HG02938 (cell line): ENCODE results near the gene PGRMC1.
"Not testable (repeated sequence)": the region's sequence is repeated elsewhere in the genome, so short reads cannot be mapped to it uniquely, and the experiment has no call there.

Source experiments
- ATAC-seq: cut with Tn5 transposase; IDR thresholded peaks from one replicate; pipeline ENCODE4 v1.9.1; 2021; ENCODE audit warnings: mild to moderate bottlenecking, moderate library complexity; ENCODE audit not compliant: unreplicated experiment

The PGRMC1 gene

DNA sequence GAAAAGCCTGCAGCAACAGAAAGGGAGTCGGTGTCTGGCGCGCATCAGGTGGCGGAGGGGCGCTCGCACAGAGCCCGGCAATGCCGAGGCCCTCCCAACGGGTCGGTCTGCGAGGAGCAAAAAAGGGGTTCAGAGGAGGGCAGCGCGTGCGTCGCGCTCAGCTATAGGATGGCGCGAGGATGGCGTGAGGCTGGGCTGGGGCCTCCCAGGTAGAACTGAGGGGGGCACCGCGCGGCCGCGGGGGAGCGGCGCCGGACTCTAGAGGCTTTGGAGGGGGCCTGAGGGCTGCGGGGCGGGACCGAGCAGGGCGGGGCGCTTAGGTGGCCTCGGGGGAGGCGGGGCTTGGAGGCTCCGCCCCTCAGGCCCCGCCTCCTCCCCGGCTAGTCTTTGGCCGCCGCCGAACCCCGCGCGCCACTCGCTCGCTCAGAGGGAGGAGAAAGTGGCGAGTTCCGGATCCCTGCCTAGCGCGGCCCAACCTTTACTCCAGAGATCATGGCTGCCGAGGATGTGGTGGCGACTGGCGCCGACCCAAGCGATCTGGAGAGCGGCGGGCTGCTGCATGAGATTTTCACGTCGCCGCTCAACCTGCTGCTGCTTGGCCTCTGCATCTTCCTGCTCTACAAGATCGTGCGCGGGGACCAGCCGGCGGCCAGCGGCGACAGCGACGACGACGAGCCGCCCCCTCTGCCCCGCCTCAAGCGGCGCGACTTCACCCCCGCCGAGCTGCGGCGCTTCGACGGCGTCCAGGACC lies at the start of gene PGRMC1:
Gene PGRMC1 (plus strand): TSS at position 414 of the 751 bp plus-strand sequence. CDS start 79 bp downstream, at position 493.
- ATAC-seq, result peak; percentile 87

DNA sequence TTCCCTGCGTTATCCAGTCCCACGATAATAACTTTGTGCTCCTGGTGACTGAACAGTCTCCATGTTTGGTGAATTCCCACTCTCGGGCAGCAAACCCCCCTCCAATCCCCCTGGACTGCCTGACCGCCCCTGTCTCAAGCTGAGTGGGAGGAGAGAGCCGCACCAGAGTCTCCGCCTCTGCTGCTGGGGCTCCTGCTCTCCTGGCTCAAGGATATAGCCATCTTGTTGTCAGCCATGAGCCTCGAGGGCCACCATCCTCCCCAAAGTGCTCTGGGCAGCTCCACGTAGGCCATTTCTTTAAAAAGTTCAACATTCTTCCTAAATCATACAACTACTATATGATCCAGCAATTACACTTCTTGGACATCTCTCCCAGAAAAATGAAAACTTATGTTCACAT lies 49.3 kb upstream of the PGRMC1 start:
- no peak for ATAC-seq

- ATAC-seq, result no peak
Measured at GRCh38 chrX:119187298-119187697, 48.8 kb upstream of the PGRMC1 start.

DNA sequence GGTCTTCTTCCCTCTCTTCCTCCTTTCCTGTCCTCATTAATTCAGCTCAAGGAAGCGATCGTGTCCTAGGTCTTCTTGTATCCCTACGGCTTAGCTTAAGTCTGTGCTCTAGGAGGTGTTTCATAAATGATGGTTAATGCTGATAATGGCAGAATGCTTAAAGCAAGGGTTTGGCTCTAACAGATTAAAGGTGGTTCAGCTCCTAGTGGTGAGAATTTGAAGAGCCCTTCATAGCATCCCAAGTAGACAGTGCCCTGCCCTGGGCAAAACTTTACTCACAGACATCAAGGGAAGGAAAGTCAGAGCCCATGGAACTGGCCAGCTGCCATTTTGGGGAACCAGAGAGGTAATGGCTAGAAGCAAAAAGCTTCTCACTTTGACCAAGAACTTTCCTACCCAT lies 47.0 kb upstream of the PGRMC1 start:
- ATAC-seq, result no peak

GRCh38 chrX:119189595-119189994 lies 46.5 kb upstream of the PGRMC1 start:
- ATAC-seq, result no peak

- ATAC-seq, result no peak
Measured at GRCh38 chrX:119190091-119190681, 45.9 kb upstream of the PGRMC1 start.

DNA sequence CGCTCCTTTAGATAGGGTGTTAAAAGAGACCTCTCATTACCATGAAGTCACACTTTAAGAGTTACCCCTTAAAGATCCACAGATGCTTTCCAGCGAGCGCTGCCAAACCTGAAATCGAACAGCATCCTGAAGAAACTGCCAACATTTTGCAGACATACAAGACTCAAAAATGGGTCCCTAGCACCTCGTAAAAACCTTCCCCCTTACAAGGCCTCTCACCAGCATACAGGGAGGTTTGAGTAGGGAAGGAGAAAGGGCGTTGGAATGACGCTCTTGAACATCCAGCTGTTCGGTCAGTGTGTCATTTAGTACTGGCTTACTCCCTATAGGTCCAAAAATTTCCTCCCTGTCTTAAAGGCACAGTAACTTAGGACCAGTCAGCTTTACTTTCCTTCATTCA lies 45.3 kb upstream of the PGRMC1 start:
- ATAC-seq, result no peak

DNA sequence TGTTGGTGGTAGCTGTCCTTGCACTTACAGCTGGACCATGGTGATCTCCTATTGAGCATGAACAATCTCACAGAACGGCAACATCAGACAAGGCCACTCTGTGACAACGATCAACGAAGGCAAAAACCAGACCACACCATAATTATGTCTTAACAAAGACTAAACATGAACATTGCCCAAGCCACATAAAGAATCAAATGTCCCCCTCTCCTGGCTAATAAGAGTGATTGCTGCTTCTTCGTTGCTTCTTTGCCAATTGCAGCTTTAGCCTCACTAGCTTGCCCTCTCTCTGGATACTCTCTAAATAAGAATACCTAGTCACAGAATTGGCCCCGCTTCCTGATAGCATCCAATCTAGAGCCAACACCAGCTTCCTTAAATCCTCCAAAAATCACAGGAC lies 41.5 kb upstream of the PGRMC1 start:
- ATAC-seq, result no peak

- no peak for ATAC-seq
Measured at GRCh38 chrX:119201570-119201969, 34.5 kb upstream of the PGRMC1 start.

- ATAC-seq, result no peak
Measured at GRCh38 chrX:119206203-119206602, 29.9 kb upstream of the PGRMC1 start.

DNA sequence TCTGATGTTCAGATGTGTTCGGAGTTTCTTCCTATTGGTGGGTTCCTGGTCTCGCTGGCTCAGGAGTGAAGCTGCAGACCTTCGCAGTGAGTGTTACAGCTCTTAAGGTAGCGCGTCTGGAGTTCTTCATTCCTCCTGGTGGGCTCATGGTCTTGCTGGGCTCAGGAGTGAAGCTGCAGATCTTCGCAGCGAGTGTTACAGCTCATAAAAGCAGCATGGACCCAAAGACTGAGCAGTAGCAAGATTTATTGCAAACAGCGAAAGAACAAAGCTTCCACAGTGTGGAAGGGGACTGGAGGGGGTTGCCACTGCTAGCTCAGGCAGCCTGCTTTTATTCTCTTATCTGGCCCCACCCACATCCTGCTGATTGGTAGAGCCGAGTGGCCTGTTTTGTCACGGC lies 28.6 kb upstream of the PGRMC1 start:
- not testable (repeated sequence) for ATAC-seq

GRCh38 chrX:119208401-119209057 lies 27.6 kb upstream of the PGRMC1 start:
- no peak for ATAC-seq

DNA sequence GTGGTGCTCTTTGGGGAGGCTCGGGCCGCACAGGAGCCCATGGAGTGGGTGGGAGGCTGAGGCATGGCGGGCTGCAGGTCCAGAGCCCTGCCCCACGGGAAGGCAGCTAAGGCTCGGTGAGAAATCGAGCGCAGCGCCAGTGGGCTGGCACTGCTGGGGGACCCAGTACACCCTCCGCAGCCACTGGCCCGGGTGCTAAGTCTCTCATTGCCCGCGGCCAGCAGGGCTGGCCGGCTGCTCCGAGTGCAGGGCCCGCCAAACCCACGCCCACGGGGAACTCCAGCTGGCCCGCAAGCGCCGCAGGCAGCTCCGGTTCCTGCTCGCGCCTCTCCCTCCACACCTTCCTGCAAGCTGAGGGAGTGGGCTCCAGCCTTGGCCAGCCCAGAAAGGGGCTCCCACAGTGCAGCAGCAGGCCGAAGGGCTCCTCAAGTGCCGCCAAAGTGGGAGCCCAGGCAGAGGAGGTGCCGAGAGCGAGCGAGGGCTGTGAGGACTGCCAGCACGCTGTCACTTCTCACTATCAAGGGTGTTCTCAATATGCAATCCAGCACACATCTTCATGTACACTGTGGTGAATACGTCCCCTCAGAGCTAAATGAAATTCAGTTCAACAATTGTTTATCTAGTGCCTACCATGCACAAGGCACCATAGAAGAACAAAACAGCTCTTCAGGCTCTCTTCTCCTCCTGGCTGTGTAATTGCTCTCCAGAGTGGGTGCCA lies 25.0 kb upstream of the PGRMC1 start:
- not testable (repeated sequence) for ATAC-seq

DNA sequence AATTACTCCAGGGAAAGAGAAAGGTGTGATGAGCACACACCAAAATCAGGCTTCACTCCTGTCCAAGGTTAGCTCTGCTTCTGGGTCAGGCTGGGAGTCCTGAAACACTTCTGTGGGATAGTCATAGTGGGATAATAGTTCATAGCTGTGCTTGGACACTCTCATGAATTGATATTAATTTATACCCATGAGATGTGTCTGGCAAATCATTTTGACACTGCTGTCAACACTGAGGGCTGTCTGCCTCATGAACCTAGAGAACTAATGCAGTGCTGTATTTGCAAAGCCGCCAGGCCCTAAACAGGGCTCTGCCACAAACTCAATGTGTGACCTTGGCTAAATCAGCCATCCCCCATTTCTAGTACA lies 24.5 kb upstream of the PGRMC1 start:
- no peak for ATAC-seq

DNA sequence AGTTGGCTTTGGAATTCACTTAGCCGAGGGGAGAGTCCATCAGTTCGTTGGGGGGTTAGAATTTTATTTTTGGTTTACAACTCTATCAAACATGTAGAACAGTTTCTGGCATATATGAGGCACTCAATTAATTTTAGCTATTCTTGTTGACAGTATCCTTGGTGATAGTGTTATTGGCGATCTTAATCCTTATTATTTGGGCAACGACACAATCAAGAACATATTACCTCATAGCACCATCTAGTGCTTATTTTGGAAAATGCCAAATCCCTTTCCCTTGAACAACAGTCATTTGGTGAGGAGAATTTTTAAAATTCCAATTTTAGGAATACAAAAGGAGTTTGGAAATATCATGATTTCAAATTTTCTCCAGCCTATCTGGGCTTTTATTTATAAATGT lies 17.9 kb upstream of the PGRMC1 start:
- ATAC-seq, result no peak

DNA sequence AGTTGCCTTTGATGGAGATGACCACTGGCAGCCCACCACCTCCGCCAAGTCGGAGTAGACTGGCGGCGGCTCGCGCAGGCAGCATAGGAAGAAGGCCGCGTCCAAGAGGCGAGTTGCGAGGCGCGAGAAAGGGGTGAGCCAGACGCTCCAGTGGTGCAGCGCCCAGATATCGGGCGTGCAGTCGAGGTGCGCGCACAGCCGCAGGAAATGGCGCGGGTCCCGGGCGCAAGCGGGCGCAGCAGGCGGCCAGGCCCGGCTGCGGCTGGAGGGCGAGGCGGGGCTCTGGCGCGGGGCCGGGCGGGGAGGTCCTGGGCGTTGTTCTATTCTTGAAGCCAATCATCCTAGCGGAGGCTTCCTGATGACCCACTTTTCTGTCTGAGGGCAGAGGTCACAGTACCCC lies 13.2 kb upstream of the PGRMC1 start:
- ATAC-seq, result no peak

GRCh38 chrX:119223783-119224182 lies 12.3 kb upstream of the PGRMC1 start:
- ATAC-seq, result no peak

DNA sequence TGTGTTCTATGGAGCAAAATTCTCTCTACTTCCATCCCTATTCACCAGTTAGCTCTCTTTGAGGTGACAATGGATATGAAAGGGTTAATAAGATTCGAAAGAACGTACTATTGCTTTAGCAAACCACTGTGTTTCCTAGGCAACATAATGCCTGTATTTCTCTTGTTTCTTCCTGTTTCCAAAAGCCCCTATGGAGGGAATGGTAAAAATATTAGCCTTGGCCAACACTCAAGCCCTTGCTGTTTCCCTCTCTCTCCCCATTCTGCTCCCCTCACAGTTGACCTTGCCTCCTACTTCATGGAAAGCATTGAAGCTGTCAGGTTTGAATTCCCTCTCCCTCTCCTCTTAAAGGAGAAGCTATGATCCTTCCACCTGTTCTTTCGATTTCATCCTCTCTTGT lies 9.6 kb upstream of the PGRMC1 start:
- no peak for ATAC-seq

GRCh38 chrX:119228512-119229252 lies 7.4 kb upstream of the PGRMC1 start:
- ATAC-seq, result no peak

DNA sequence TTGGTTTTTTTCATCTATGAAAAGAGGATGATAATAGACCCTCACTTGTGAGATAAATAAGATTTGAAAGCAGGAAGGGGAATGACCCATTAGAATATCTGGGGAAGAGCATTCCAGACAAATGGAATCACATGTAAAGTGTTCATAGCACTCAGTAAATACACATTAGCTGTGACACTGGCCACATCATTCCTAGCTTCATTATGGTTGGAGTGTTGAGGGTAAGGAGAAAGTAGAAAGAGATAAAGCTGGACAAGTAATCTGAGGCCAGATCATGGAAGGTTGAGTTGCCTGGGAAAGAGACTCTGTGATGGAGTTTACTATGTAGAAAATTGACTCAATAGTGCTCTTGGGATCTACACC lies 6.9 kb upstream of the PGRMC1 start:
- ATAC-seq, result no peak

DNA sequence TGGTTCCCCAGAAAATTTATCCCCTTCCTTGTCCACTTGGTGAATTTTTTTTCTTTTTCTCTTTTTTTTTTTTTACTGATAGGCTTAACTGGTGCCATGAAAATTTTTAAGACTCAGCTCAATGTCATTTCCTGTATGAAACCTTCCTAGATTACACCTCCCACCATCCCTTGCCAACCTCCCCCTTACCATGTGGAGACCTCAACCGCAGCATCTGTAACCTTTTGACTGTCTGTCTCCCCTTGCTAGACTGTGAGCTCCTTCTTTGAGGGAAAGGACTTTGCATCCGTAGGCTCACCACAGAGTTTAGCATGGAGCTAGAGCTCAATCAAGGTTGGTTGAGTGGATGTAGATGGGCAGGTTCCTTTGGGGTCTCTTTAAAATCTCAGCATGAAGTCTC lies 5.2 kb upstream of the PGRMC1 start:
- ATAC-seq, result no peak
